GM19023 (cell line): ENCODE measurements around the gene MLXIPL.
"Not testable (repeated sequence)": the region's sequence is repeated elsewhere in the genome, so short reads cannot be mapped to it uniquely, and the experiment has no call there.

Experiments used
- ATAC-seq: cut with Tn5 transposase; IDR thresholded peaks from one replicate; pipeline ENCODE4 v1.9.1; 2021; ENCODE audit warnings: mild to moderate bottlenecking, moderate library complexity; ENCODE audit not compliant: unreplicated experiment

MLXIPL gene

DNA sequence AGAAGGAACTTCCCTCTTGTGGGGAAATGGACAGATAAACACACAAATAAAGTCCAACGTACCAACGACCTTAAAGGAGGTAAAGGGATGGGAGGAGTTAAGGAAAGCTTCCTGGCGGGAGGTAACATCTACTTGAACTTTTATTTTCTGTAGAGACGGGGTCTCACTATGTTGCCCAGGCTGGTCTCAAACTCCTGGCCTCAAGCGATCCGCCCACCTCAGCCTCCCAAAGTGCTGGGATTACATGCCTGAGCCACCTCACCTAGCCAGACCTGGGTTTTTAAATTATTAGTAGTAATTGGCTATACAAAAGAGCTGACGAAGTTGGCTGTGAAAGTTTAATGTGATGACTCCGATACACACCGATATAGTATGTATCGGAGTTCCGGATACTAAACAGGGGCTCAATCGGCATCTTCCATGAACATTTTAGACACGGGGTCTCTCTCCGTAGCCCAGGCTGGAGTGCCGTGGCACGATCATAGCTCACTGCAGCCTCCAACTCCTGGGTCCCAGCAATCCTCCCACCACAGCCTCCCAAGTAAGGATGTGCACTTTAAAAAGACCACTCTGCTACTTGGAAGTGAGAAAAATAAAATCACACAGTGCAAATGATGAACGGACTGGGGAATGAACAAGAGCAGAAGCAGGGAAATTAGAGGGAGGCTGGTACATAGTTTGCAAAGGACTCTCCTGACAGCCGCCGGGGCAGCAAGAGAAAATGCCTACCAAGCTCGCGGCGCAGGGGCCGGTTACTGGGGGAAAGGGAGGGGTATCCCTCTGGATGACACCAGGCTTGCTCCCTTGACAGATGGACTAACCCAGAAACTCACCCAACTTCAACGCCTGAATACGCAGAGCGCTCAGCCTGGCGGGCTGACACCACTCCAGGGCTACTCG is 67.9 kb downstream of the MLXIPL start:
- ATAC-seq, result no peak

- no peak for ATAC-seq
These were observed 68.8 kb downstream of the MLXIPL start for GRCh38 chr7:73555411-73555982.

DNA sequence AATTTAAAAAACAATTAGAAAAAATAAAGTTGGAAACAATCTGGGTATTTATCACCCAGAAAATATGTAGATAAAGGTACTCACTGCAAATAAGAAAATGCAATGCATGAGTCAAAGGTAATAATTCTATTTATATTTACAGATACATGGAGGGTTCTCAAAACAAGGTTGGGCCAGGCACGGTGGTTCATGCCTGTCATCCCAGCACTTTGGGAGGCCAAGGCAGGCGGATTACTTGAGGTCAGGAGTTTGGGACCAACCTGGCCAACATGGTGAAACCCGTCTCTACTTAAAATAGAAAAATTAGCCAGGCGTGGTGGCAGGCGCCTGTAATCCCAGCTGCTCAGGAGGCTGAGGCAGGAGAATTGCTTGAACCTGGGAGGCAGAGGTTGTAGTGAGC is 74.2 kb downstream of the MLXIPL start:
- not testable (repeated sequence) for ATAC-seq

GRCh38 chr7:73549176-73549575 is 75.1 kb downstream of the MLXIPL start:
- ATAC-seq, result no peak

- no peak for ATAC-seq
These were observed 76.5 kb downstream of the MLXIPL start for GRCh38 chr7:73547841-73548240.

GRCh38 chr7:73544678-73545077 is 79.6 kb downstream of the MLXIPL start:
- ATAC-seq, result no peak
